NCI-H82 (cell line): ENCODE data around the gene C10orf71.

Experiments
- DNase-seq: peaks from one replicate; lab custom pipeline; 2025; lab: John Stamatoyannopoulos, UW

The C10orf71 gene

GRCh38 chr10:49274886-49275285, 24.1 kb upstream of the C10orf71 start:
- no peak for DNase-seq

GRCh38 chr10:49275896-49276295, 23.1 kb upstream of the C10orf71 start:
- no peak for DNase-seq

GRCh38 chr10:49276596-49276995, 22.4 kb upstream of the C10orf71 start:
- DNase-seq, result no peak

- no peak for DNase-seq
Measured at GRCh38 chr10:49277973-49278372, 21.0 kb upstream of the C10orf71 start.

- DNase-seq, result peak; percentile 49
Measured at GRCh38 chr10:49278497-49278981, 20.4 kb upstream of the C10orf71 start.

GRCh38 chr10:49279015-49279880, 19.7 kb upstream of the C10orf71 start:
- DNase-seq, result no peak

- DNase-seq, result no peak
Measured at GRCh38 chr10:49280001-49280408, 19.0 kb upstream of the C10orf71 start.

GRCh38 chr10:49281461-49281860, 17.5 kb upstream of the C10orf71 start:
- DNase-seq, result no peak

- DNase-seq, result no peak
Measured at GRCh38 chr10:49282306-49282705, 16.7 kb upstream of the C10orf71 start.

GRCh38 chr10:49282879-49283341, 16.1 kb upstream of the C10orf71 start:
- DNase-seq, result no peak

- no peak for DNase-seq
Measured at GRCh38 chr10:49283491-49283890, 15.5 kb upstream of the C10orf71 start.

GRCh38 chr10:49284356-49284755, 14.6 kb upstream of the C10orf71 start:
- no peak for DNase-seq

- DNase-seq, result no peak
Measured at GRCh38 chr10:49285232-49285631, 13.7 kb upstream of the C10orf71 start.

GRCh38 chr10:49286686-49287085, 12.3 kb upstream of the C10orf71 start:
- no peak for DNase-seq

GRCh38 chr10:49287689-49288340, 11.2 kb upstream of the C10orf71 start:
- no peak for DNase-seq

- DNase-seq, result no peak
Measured at GRCh38 chr10:49288341-49289065, 10.5 kb upstream of the C10orf71 start.

GRCh38 chr10:49289480-49289879, 9.5 kb upstream of the C10orf71 start:
- no peak for DNase-seq

GRCh38 chr10:49290131-49290530, 8.8 kb upstream of the C10orf71 start:
- no peak for DNase-seq

- DNase-seq, result no peak
Measured at GRCh38 chr10:49290607-49291006, 8.4 kb upstream of the C10orf71 start.

- no peak for DNase-seq
Measured at GRCh38 chr10:49292565-49293207, 6.3 kb upstream of the C10orf71 start.

GRCh38 chr10:49293208-49293603, 5.8 kb upstream of the C10orf71 start:
- no peak for DNase-seq

GRCh38 chr10:49294731-49295130, 4.2 kb upstream of the C10orf71 start:
- DNase-seq, result no peak
